GM12891 (cell line): Measurements from ENCODE around the gene PTPRN2.

Experiments
- POLR2A ChIP-seq: IDR thresholded peaks from 2 replicates; pipeline ENCODE4 v1.6.1; 2011; ENCODE audit warnings: low read depth, low read length, control low read depth
- POLR2AphosphoS5 ChIP-seq: IDR thresholded peaks from 2 replicates; pipeline ENCODE4 v1.6.1; 2011; ENCODE audit warnings: low read depth, low read length, control low read depth

DNA sequence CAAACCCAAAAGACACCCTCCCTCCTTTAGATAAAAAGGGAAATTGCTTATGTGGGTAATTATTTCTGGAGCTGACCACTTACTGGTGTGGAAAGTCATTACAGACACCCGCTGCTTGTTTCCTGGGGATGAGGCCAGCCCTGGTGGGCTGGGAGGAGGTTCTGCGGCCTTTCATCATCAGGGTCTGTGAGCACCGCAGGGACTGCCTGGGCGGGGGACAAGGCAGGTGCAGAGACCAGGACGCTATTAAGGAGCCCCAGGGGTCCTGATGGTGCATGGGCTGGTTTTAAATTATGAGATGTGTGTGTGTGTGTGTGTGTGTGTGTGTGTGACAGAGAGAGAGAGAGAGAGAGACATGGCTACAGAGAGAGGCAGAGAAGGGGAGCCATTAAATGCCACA, 1079.6 kb downstream of the PTPRN2 start:
- TF ChIP-seq POLR2AphosphoS5 (no peak), POLR2A (no peak)
